Breast epithelium (tissue), 4 donors: ENCODE measurements around the gene SLC25A28. TPM values are rescaled to one million over a fixed set of nuclear protein-coding genes. Genes with fewer than 3 reads are reported as not detected.

ENCODE experiments used
- DNase-seq, 2 donors: peaks; one replicate each; pipeline ENCODE4 v3.0.0-alpha.2; 2019; ENCODE audit warnings: low spot score in 2 of 2
- H3K27ac ChIP-seq, 2 donors: fragments of 200-600 bp; sonication (generic) in 1 of 2; one replicate each; pipeline ENCODE4 v1.5.1; 2016 to 2019; ENCODE audit warnings: mild to moderate bottlenecking in 1 of 2
- H3K27me3 ChIP-seq, 2 donors: fragments of 200-600 bp; sonication (generic) in 1 of 2; one replicate each; pipeline versions ENCODE4 v1.5.1 to v1.6.0; 2017 to 2019; ENCODE audit warnings: control low read depth in 1 of 2, mild to moderate bottlenecking in 1 of 2
- H3K36me3 ChIP-seq: fragments of 200-600 bp; one replicate; pipeline ENCODE4 v1.5.1; 2019
- H3K4me1 ChIP-seq, 2 donors: fragments of 200-600 bp; sonication (generic); one replicate each; pipeline ENCODE4 v1.5.1; 2016 to 2019; ENCODE audit warnings: control low read depth in 1 of 2
- H3K4me3 ChIP-seq, 3 donors: fragments of 200-600 bp; sonication (generic); 1 replicate in 2 of 3; 2 replicates in 1 of 3; pipeline ENCODE4 v1.5.1; 2016 to 2019; ENCODE audit warnings: mild to moderate bottlenecking in 3 of 3, moderate library complexity in 2 of 3
- H3K9me3 ChIP-seq, 2 donors: fragments of 200-600 bp; sonication (generic) in 1 of 2; one replicate each; pipeline ENCODE4 v1.5.1; 2016 to 2019; ENCODE audit warnings: control low read depth in 1 of 2
- POLR2A ChIP-seq: fragments of 450-650 bp; IDR thresholded peaks from one replicate; pipeline ENCODE4 v1.6.1; 2016; ENCODE audit warnings: antibody characterized with exemption, mild to moderate bottlenecking, moderate library complexity
- POLR2AphosphoS5 ChIP-seq, 3 donors: sonication (generic); formaldehyde crosslinking; IDR thresholded peaks; one replicate each; pipeline ENCODE4 v1.6.1; 2017; ENCODE audit warnings: antibody characterized with exemption in 3 of 3
- intact Hi-C: fragments of 100-400 bp; cut with DNase I; formaldehyde crosslinking; loops from one replicate; pipeline ENCODE4 v1.15.1; 2023; ENCODE audit warnings: low total_unique reads
- total RNA-seq, 3 donors: library from RNA; depleted of rRNA; stranded (reverse); fragments of >200 nt; gene quantifications; one replicate each; pipeline ENCODE4 v1.1.0, GENCODE V29; 2016
- TF ChIP-seq, protein P1 (sequence below), 3 donors: fragments of 450-650 bp; IDR thresholded peaks; one replicate each; pipeline ENCODE4 v1.5.1; 2016 to 2017; ENCODE audit warnings: antibody characterized with exemption in 3 of 3, mild to moderate bottlenecking in 3 of 3, moderate library complexity in 3 of 3

SLC25A28 gene
- total RNA-seq, 3 donors from 2014 or later = 29.1 to 35.1 (median 33.1) TPM

DNA sequence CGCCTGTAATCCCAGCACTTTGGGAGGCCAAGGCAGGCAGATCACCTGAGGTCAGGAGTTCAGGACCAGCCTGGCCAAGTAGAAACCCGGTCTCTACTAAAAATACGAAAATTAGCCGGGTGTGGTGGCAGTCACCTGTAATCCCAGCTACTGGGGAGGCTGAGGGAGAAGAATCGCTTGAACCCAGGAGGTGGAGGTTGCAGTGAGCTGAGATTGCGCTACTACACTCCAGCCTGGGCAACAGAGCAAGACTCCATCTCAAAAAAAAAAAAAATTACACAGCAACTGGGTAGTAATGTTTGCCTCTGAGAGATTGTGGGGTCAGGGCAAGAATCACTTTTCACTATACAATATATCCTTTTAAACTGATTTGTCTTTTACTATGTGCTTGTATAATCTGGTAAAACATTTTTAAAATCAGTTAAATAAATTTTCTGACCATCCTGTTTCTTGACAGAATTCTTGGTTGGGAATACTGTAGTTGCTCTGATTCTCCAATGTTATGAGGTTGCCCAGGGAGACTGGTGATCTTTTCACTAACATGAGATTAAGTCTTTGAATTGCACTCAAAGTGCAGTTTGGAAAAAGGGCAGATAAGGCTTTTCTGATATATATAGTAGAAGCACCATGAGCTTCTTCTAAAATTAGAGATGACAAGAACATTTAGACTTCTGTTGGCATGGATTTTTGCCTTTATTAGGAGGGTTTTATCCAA is 40.6 kb upstream of the SLC25A28 start:
- Histone ChIP-seq H3K27me3 (no peaks in the 10 kb centered on the region), H3K4me3 (no peak overlapping the region), H3K4me1 (peaks cover 0 to 11% of the 10 kb centered on the region in 2 donors), H3K27ac (no peak overlapping the region), H3K36me3 (no peaks in the 10 kb centered on the region), H3K9me3 (no peaks in the 10 kb centered on the region)
- intact Hi-C loops = no loop called here
- TF ChIP-seq, protein P1, sequence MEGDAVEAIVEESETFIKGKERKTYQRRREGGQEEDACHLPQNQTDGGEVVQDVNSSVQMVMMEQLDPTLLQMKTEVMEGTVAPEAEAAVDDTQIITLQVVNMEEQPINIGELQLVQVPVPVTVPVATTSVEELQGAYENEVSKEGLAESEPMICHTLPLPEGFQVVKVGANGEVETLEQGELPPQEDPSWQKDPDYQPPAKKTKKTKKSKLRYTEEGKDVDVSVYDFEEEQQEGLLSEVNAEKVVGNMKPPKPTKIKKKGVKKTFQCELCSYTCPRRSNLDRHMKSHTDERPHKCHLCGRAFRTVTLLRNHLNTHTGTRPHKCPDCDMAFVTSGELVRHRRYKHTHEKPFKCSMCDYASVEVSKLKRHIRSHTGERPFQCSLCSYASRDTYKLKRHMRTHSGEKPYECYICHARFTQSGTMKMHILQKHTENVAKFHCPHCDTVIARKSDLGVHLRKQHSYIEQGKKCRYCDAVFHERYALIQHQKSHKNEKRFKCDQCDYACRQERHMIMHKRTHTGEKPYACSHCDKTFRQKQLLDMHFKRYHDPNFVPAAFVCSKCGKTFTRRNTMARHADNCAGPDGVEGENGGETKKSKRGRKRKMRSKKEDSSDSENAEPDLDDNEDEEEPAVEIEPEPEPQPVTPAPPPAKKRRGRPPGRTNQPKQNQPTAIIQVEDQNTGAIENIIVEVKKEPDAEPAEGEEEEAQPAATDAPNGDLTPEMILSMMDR (IDR thresholded peaks at IDR 0.05) = no peak
- no peak for TF ChIP-seq POLR2A
- no peak for TF ChIP-seq POLR2AphosphoS5 (IDR thresholded peaks at IDR 0.05)
- DNase-seq = no peak

DNA sequence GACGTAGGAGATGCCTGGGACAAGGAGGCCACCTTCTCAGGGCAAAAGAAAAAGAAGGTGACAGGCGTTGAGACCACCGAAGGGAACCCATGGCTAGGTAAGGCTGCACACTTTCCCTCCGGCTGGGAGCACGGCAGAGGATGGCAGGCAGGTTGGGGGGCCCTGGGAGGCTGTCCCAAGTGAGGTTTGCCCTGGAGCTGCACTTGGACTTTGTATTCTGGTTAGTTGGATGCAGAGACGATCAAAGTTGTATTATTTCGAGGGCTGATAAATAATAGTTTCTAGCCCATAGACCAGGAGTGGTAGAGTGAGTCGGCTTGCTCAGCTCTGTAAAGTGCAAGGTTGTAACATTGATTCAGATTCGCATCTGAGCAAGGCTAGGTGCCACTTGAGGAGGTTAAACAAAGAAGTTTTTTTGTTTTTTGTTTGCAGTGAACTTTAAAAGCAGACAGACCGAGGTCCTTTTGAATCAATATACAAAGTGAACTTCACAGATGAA is 39.7 kb upstream of the SLC25A28 start:
- Histone ChIP-seq H3K4me3 (peak overlapping the region; percentile 60 to 81 (median 75)), H3K27ac (peak overlapping the region in 1 of 2 donors; percentile 56), H3K36me3 (no peaks in the 10 kb centered on the region), H3K9me3 (no peaks in the 10 kb centered on the region), H3K27me3 (no peaks in the 10 kb centered on the region), H3K4me1 (peaks cover 0 to 11% of the 10 kb centered on the region in 2 donors)
- intact Hi-C loops = no loop called here
- DNase-seq = no peak
- TF ChIP-seq POLR2A (no peak), POLR2AphosphoS5 (IDR thresholded peaks at IDR 0.05) (no peak)
- TF ChIP-seq, protein P1 (IDR thresholded peaks at IDR 0.05) = no peak

DNA sequence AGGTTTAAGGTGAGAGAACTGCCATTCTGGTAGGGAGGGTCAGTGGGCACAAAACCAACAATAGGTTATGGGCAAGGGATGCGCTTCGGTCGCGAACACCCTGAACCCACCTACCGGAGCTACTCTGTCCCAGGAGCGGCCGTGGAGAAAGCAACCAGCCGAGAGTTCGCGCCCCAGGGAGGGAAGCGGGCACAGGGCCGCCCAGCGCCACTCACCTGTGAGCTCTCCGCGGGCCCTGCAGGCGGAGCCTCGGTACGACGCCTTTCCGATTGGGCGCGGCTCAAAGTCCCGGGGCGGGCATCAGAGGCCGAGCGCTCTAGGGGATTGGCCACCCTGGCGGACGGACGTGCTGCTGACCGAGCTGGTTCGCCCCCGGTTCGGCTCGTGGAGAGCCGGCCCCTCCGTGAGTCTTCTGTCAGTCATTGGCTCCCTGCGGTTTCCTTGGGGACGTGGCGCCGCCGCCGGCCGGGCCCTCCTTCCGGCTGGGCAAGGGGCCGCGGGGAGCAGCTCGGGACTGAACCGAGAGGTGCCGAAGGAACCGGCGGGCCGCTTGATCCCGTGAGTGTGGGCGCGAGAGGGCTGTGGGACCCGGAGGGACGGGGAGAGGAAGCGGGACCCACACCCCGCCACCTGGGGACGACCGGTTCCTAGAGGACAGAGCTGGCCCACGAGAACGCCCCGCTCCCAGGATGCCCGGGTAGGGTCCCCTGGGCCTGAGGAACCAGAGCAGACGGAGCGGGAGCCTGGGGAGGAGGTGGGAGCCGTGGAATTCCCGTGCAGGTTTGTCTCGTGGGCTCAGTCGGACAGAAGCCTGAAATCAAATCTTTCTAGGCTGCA is 39.0 kb upstream of the SLC25A28 start, which contains the start of gene ENTPD7:
Gene ENTPD7, plus strand, starts transcription at position 479 of the 837 bp plus-strand sequence. CDS start 448 bp downstream, outside the sequence.
- peak; percentile 92 to 94 for DNase-seq
- Histone ChIP-seq H3K4me1 (peaks cover 0 to 11% of the 10 kb centered on the region in 2 donors), H3K36me3 (no peaks in the 10 kb centered on the region), H3K27ac (peak within 1 kb of the TSS; percentile 52 to 56), H3K27me3 (no peaks in the 10 kb centered on the region), H3K4me3 (peak within 1 kb of the TSS; percentile 60 to 81 (median 75)), H3K9me3 (no peaks in the 10 kb centered on the region)
- intact Hi-C loops = no loop called here
- TF ChIP-seq POLR2A = no peak
- TF ChIP-seq, protein P1 (IDR thresholded peaks at IDR 0.05) = peak; percentile 44 to 59 (median 50)
- no peak for TF ChIP-seq POLR2AphosphoS5 (IDR thresholded peaks at IDR 0.05)

DNA sequence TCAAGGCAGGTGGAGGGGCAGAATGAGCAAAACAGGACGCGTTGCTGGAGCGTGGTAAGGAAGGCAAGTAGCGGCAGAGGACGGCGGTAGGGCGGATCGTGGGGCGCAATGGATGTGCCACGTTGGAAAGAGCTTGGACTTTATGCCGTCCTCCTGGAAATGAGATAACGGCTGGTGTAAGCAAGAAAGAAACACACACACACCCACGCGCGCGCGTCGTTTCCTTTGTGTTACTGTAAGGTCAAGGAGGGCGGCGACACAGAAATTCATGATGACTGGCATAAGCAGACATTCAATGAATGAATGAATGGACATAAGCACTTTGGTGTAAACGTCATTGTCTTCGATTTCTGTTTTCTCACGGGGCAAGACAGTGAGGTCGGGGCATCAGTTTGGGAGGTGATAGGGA is 38.4 kb upstream of the SLC25A28 start:
- intact Hi-C loops = no loop called here
- TF ChIP-seq, protein P1 (IDR thresholded peaks at IDR 0.05) = no peak
- TF ChIP-seq POLR2AphosphoS5 (IDR thresholded peaks at IDR 0.05) = no peak
- TF ChIP-seq POLR2A = no peak
- H3K4me3 ChIP-seq = peak overlapping the region; percentile 60 to 81 (median 75)
- H3K36me3 ChIP-seq = no peaks in the 10 kb centered on the region
- peak overlapping the region; percentile 52 to 56 for H3K27ac ChIP-seq
- H3K9me3 ChIP-seq = no peaks in the 10 kb centered on the region
- H3K4me1 ChIP-seq = peaks cover 0 to 11% of the 10 kb centered on the region in 2 donors
- DNase-seq = peak in 1 of 2 donors; percentile 27
- H3K27me3 ChIP-seq = no peaks in the 10 kb centered on the region
